Osteocyte (in vitro differentiated cells): ENCODE data around the gene PIK3R3. TPM values are rescaled to one million over a fixed set of nuclear protein-coding genes. Genes with fewer than 3 reads are reported as not detected.

Experiments used
- DNase-seq: peaks from one replicate; pipeline ENCODE4 v3.0.0; 2021; ENCODE audit warnings: mixed read lengths; ENCODE audit not compliant: unreplicated experiment; ENCODE audit errors: extremely low spot score
- H3K27ac Mint-ChIP-seq: one replicate; pipeline ENCODE4 v1.8.0; 2021; ENCODE audit warnings: mild to moderate bottlenecking, mixed read lengths; ENCODE audit not compliant: unreplicated experiment
- H3K27me3 Mint-ChIP-seq: one replicate; pipeline ENCODE4 v1.8.0; 2021; ENCODE audit warnings: mixed read lengths; ENCODE audit not compliant: unreplicated experiment
- H3K36me3 Mint-ChIP-seq: one replicate; pipeline ENCODE4 v1.8.0; 2021; ENCODE audit warnings: mixed read lengths; ENCODE audit not compliant: unreplicated experiment
- H3K4me1 Mint-ChIP-seq: one replicate; pipeline ENCODE4 v1.8.0; 2021; ENCODE audit warnings: mixed read lengths; ENCODE audit not compliant: unreplicated experiment
- H3K4me3 Mint-ChIP-seq: one replicate; pipeline ENCODE4 v1.8.0; 2021; ENCODE audit warnings: mild to moderate bottlenecking, moderate library complexity, mixed read lengths; ENCODE audit not compliant: unreplicated experiment
- H3K9me3 Mint-ChIP-seq: one replicate; pipeline ENCODE4 v1.8.0; 2021; ENCODE audit warnings: mixed read lengths; ENCODE audit not compliant: unreplicated experiment
- CTCF ChIP-seq: fragments of 200-600 bp; sonication (generic); IDR thresholded peaks from 2 replicates; pipeline ENCODE4 v1.5.0; 2021; ENCODE audit warnings: antibody characterized with exemption, mild to moderate bottlenecking, moderate library complexity
- total RNA-seq: library from RNA; stranded (reverse); gene quantifications from 2 replicates; pipeline ENCODE4 v1.2.1, GENCODE V29; 2021

PIK3R3 gene
- total RNA-seq, 1 donor from 2014 or later: 33.2 TPM

- Mint-ChIP-seq H3K9me3 (no peaks in the 10 kb centered on the region), H3K27me3 (peaks cover 2% of the 10 kb centered on the region), H3K4me1 (peaks cover 14% of the 10 kb centered on the region), H3K36me3 (no peaks in the 10 kb centered on the region), H3K4me3 (no peak overlapping the region), H3K27ac (no peak overlapping the region)
- TF ChIP-seq CTCF: no peak
- DNase-seq: no peak
Observed at GRCh38 chr1:46171871-46172270, 39.4 kb upstream of the PIK3R3 start.

GRCh38 chr1:46171351-46171750, 38.9 kb upstream of the PIK3R3 start:
- Mint-ChIP-seq H3K27me3 (peaks cover 2% of the 10 kb centered on the region), H3K4me3 (no peak overlapping the region), H3K4me1 (peaks cover 11% of the 10 kb centered on the region), H3K27ac (no peak overlapping the region), H3K9me3 (no peaks in the 10 kb centered on the region), H3K36me3 (no peaks in the 10 kb centered on the region)
- no peak for TF ChIP-seq CTCF
- no peak for DNase-seq

- Mint-ChIP-seq H3K9me3 (no peaks in the 10 kb centered on the region), H3K4me1 (peaks cover 11% of the 10 kb centered on the region), H3K27ac (no peak overlapping the region), H3K36me3 (no peaks in the 10 kb centered on the region), H3K4me3 (no peak overlapping the region), H3K27me3 (peaks cover 2% of the 10 kb centered on the region)
- no peak for DNase-seq
- TF ChIP-seq CTCF: no peak
Observed at GRCh38 chr1:46169811-46170454, 37.5 kb upstream of the PIK3R3 start.

GRCh38 chr1:46168477-46168876, 36.0 kb upstream of the PIK3R3 start:
- Mint-ChIP-seq H3K36me3 (no peaks in the 10 kb centered on the region), H3K4me3 (no peak overlapping the region), H3K27me3 (peaks cover 2% of the 10 kb centered on the region), H3K4me1 (peaks cover 11% of the 10 kb centered on the region), H3K27ac (no peak overlapping the region), H3K9me3 (no peaks in the 10 kb centered on the region)
- DNase-seq: no peak
- TF ChIP-seq CTCF: no peak

GRCh38 chr1:46166521-46167462, 34.4 kb upstream of the PIK3R3 start:
- Mint-ChIP-seq H3K27me3 (peaks cover 2% of the 10 kb centered on the region), H3K36me3 (no peaks in the 10 kb centered on the region), H3K27ac (no peak overlapping the region), H3K9me3 (no peaks in the 10 kb centered on the region), H3K4me1 (peaks cover 6% of the 10 kb centered on the region), H3K4me3 (no peak overlapping the region)
- DNase-seq: no peak
- no peak for TF ChIP-seq CTCF
